ENCODE results near the gene MX2. TPM values are rescaled to one million over a fixed set of nuclear protein-coding genes. Genes with fewer than 3 reads are reported as not detected.

Gene MX2
- total and polyA plus RNA-seq, 2 of the 8 experiments (the other 6 are each of a cell fraction or from before 2014, with no cell fraction given) = 3.1 to 8.9 TPM

GRCh38 chr21:41373253-41373652 lies 11.4 kb downstream of the MX2 start (continued):
- TF ChIP-seq EP300 (IDR thresholded peaks at IDR 0.05; ENCODE audit: borderline replicate concordance in 1 of 2, low read depth in 2 of 2, low read length in 2 of 2) (no peak), ZNF274 (IDR thresholded peaks at IDR 0.05; ENCODE audit: borderline replicate concordance, extremely low read depth, low read length) (no peak), CHD2 (IDR thresholded peaks at IDR 0.05; ENCODE audit: low read length) (no peak), CREB1 (IDR thresholded peaks at IDR 0.05) (no peak)
